ENCODE data around the gene FAM13A.
"Not testable (repeated sequence)": the region's sequence is repeated elsewhere in the genome, so short reads cannot be mapped to it uniquely, and the experiment has no call there.

FAM13A gene

GRCh38 chr4:89064848-89065247 is 7.9 kb upstream of the FAM13A start:
- ATAC-seq (replicated peaks; ENCODE audit: extremely low read depth, poor library complexity, severe bottlenecking): no peak

GRCh38 chr4:89057844-89058243 is 859 bp upstream of the FAM13A start:
- H3K4me3 Mint-ChIP-seq: not testable (repeated sequence)

More at GRCh38 chr4:89064848-89065247, 7.9 kb upstream of the FAM13A start:
- Mint-ChIP-seq H3K27me3 (peaks cover 42% of the 10 kb centered on the region), H3K4me1 (no peaks in the 10 kb centered on the region), H3K27ac (ENCODE audit: low read depth) (no peak overlapping the region), H3K36me3 (ENCODE audit: insufficient read depth) (no peaks in the 10 kb centered on the region), H3K9me3 (peaks cover 14% of the 10 kb centered on the region), H3K4me3 (no peak overlapping the region)
- DNase-seq (ENCODE audit: low spot score in 2 of 2): no peak

GRCh38 chr4:89056292-89056952 is 563 bp downstream of the FAM13A start:
- H3K27ac Mint-ChIP-seq (ENCODE audit: low read depth): no peak overlapping the region

More at GRCh38 chr4:89057844-89058243, 859 bp upstream of the FAM13A start:
- DNase-seq (ENCODE audit: low spot score in 2 of 2); H3K36me3 Mint-ChIP-seq (ENCODE audit: insufficient read depth); ATAC-seq (replicated peaks; ENCODE audit: extremely low read depth, poor library complexity, severe bottlenecking); H3K27ac Mint-ChIP-seq (ENCODE audit: low read depth); H3K4me1 Mint-ChIP-seq: not testable (repeated sequence)
- peaks cover 14% of the 10 kb centered on the region for H3K9me3 Mint-ChIP-seq
- H3K27me3 Mint-ChIP-seq: peaks cover 51% of the 10 kb centered on the region

GRCh38 chr4:89055157-89056080 is 1.6 kb downstream of the FAM13A start:
- no peak for DNase-seq (ENCODE audit: low spot score in 2 of 2)
- Mint-ChIP-seq H3K4me3 (no peak overlapping the region), H3K4me1 (no peaks in the 10 kb centered on the region), H3K27ac (ENCODE audit: low read depth) (no peak overlapping the region), H3K36me3 (ENCODE audit: insufficient read depth) (no peaks in the 10 kb centered on the region), H3K27me3 (peaks cover 30% of the 10 kb centered on the region), H3K9me3 (no peaks in the 10 kb centered on the region)
- no peak for ATAC-seq (replicated peaks; ENCODE audit: extremely low read depth, poor library complexity, severe bottlenecking)

More at GRCh38 chr4:89056292-89056952, 563 bp downstream of the FAM13A start:
- Mint-ChIP-seq H3K4me3 (no peak overlapping the region), H3K27me3 (peaks cover 40% of the 10 kb centered on the region), H3K9me3 (peaks cover 3% of the 10 kb centered on the region), H3K36me3 (ENCODE audit: insufficient read depth) (no peaks in the 10 kb centered on the region), H3K4me1 (no peaks in the 10 kb centered on the region)
- DNase-seq (ENCODE audit: low spot score in 2 of 2) (no peak), ATAC-seq (replicated peaks; ENCODE audit: extremely low read depth, poor library complexity, severe bottlenecking) (no peak)

- no peak for ATAC-seq (replicated peaks; ENCODE audit: extremely low read depth, poor library complexity, severe bottlenecking)
- no peak for DNase-seq (ENCODE audit: low spot score in 2 of 2)
- no peak overlapping the region for H3K4me3 Mint-ChIP-seq
- H3K27me3 Mint-ChIP-seq: peaks cover 27% of the 10 kb centered on the region
- H3K36me3 Mint-ChIP-seq (ENCODE audit: insufficient read depth): no peaks in the 10 kb centered on the region
- H3K27ac Mint-ChIP-seq (ENCODE audit: low read depth): no peak overlapping the region
- H3K9me3 Mint-ChIP-seq: no peaks in the 10 kb centered on the region
- no peaks in the 10 kb centered on the region for H3K4me1 Mint-ChIP-seq
Measured at GRCh38 chr4:89054627-89055026, 2.4 kb downstream of the FAM13A start.

- Mint-ChIP-seq H3K27ac (ENCODE audit: low read depth) (no peak overlapping the region), H3K36me3 (ENCODE audit: insufficient read depth) (no peaks in the 10 kb centered on the region), H3K4me1 (no peaks in the 10 kb centered on the region), H3K27me3 (peaks cover 23% of the 10 kb centered on the region), H3K4me3 (no peak overlapping the region), H3K9me3 (no peaks in the 10 kb centered on the region)
- ATAC-seq (replicated peaks; ENCODE audit: extremely low read depth, poor library complexity, severe bottlenecking) (no peak), DNase-seq (ENCODE audit: low spot score in 2 of 2) (no peak)
Measured at GRCh38 chr4:89049853-89050252, 7.1 kb downstream of the FAM13A start.

GRCh38 chr4:89048906-89049601 is 7.9 kb downstream of the FAM13A start:
- H3K36me3 Mint-ChIP-seq (ENCODE audit: insufficient read depth): no peaks in the 10 kb centered on the region
- no peak overlapping the region for H3K4me3 Mint-ChIP-seq
- ATAC-seq (replicated peaks; ENCODE audit: extremely low read depth, poor library complexity, severe bottlenecking): no peak
- H3K27me3 Mint-ChIP-seq: peaks cover 22% of the 10 kb centered on the region
- H3K4me1 Mint-ChIP-seq: no peaks in the 10 kb centered on the region
- no peak for DNase-seq (ENCODE audit: low spot score in 2 of 2)
- no peak overlapping the region for H3K27ac Mint-ChIP-seq (ENCODE audit: low read depth)
- no peaks in the 10 kb centered on the region for H3K9me3 Mint-ChIP-seq

- H3K27ac Mint-ChIP-seq (ENCODE audit: low read depth): no peak overlapping the region
Measured at GRCh38 chr4:89044147-89044900, 12.7 kb downstream of the FAM13A start.

GRCh38 chr4:89042055-89042454 is 14.9 kb downstream of the FAM13A start:
- no peak overlapping the region for H3K4me3 Mint-ChIP-seq
- H3K4me1 Mint-ChIP-seq: no peaks in the 10 kb centered on the region
- H3K9me3 Mint-ChIP-seq: no peaks in the 10 kb centered on the region
- H3K27me3 Mint-ChIP-seq: peaks cover 33% of the 10 kb centered on the region
- DNase-seq (ENCODE audit: low spot score in 2 of 2) (no peak), ATAC-seq (replicated peaks; ENCODE audit: extremely low read depth, poor library complexity, severe bottlenecking) (no peak)
- no peak overlapping the region for H3K27ac Mint-ChIP-seq (ENCODE audit: low read depth)
- H3K36me3 Mint-ChIP-seq (ENCODE audit: insufficient read depth): no peaks in the 10 kb centered on the region

More at GRCh38 chr4:89044147-89044900, 12.7 kb downstream of the FAM13A start:
- no peak for ATAC-seq (replicated peaks; ENCODE audit: extremely low read depth, poor library complexity, severe bottlenecking)
- H3K27me3 Mint-ChIP-seq: peaks cover 33% of the 10 kb centered on the region
- no peaks in the 10 kb centered on the region for H3K36me3 Mint-ChIP-seq (ENCODE audit: insufficient read depth)
- no peaks in the 10 kb centered on the region for H3K4me1 Mint-ChIP-seq
- DNase-seq (ENCODE audit: low spot score in 2 of 2): no peak
- H3K9me3 Mint-ChIP-seq: no peaks in the 10 kb centered on the region
- no peak overlapping the region for H3K4me3 Mint-ChIP-seq

- no peak overlapping the region for H3K4me3 Mint-ChIP-seq
- no peak for DNase-seq (ENCODE audit: low spot score in 2 of 2)
- no peak for ATAC-seq (replicated peaks; ENCODE audit: extremely low read depth, poor library complexity, severe bottlenecking)
- H3K36me3 Mint-ChIP-seq (ENCODE audit: insufficient read depth): no peaks in the 10 kb centered on the region
- H3K9me3 Mint-ChIP-seq: no peaks in the 10 kb centered on the region
- no peaks in the 10 kb centered on the region for H3K4me1 Mint-ChIP-seq
- H3K27ac Mint-ChIP-seq (ENCODE audit: low read depth): no peak overlapping the region
- peaks cover 33% of the 10 kb centered on the region for H3K27me3 Mint-ChIP-seq
Measured at GRCh38 chr4:89039730-89040338, 17.2 kb downstream of the FAM13A start.

- Mint-ChIP-seq H3K4me3 (no peak overlapping the region), H3K27me3 (peaks cover 10% of the 10 kb centered on the region), H3K27ac (ENCODE audit: low read depth) (no peak overlapping the region), H3K9me3 (no peaks in the 10 kb centered on the region), H3K36me3 (ENCODE audit: insufficient read depth) (no peaks in the 10 kb centered on the region), H3K4me1 (no peaks in the 10 kb centered on the region)
- DNase-seq (ENCODE audit: low spot score in 2 of 2) (no peak), ATAC-seq (replicated peaks; ENCODE audit: extremely low read depth, poor library complexity, severe bottlenecking) (no peak)
Measured at GRCh38 chr4:89036535-89036934, 20.4 kb downstream of the FAM13A start.

- ATAC-seq (replicated peaks; ENCODE audit: extremely low read depth, poor library complexity, severe bottlenecking) (no peak), DNase-seq (ENCODE audit: low spot score in 2 of 2) (no peak)
- Mint-ChIP-seq H3K27ac (ENCODE audit: low read depth) (no peak overlapping the region), H3K36me3 (ENCODE audit: insufficient read depth) (no peaks in the 10 kb centered on the region), H3K27me3 (no peaks in the 10 kb centered on the region), H3K9me3 (no peaks in the 10 kb centered on the region), H3K4me1 (no peaks in the 10 kb centered on the region), H3K4me3 (no peak overlapping the region)
Measured at GRCh38 chr4:89031272-89031671, 25.7 kb downstream of the FAM13A start.
